HCEC 1CT (cell line): ENCODE data around the gene GSN.

Experiments
- DNase-seq: peaks from one replicate; pipeline ENCODE4 v3.0.0-alpha.2; 2017

Gene GSN

DNA sequence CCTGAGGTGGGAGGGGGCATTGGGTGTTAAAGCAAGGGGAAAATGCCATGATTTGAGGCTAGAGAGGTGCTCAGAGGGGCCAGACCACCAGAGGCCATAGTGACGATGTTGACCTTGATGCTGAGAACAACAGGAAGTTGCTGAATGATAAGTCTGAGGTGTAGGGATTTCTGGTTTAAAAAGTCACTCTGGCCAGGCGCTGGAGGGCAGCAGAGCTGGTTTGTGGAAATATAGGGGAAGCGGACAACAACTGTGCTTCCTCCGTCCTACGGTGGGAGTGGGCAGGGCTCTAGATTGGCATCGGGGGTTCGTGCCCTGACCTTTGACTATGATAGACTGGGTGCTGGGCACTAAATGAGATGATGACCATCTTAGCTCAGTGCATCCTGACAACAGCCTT lies 57.4 kb downstream of the GSN start:
- DNase-seq: no peak

DNA sequence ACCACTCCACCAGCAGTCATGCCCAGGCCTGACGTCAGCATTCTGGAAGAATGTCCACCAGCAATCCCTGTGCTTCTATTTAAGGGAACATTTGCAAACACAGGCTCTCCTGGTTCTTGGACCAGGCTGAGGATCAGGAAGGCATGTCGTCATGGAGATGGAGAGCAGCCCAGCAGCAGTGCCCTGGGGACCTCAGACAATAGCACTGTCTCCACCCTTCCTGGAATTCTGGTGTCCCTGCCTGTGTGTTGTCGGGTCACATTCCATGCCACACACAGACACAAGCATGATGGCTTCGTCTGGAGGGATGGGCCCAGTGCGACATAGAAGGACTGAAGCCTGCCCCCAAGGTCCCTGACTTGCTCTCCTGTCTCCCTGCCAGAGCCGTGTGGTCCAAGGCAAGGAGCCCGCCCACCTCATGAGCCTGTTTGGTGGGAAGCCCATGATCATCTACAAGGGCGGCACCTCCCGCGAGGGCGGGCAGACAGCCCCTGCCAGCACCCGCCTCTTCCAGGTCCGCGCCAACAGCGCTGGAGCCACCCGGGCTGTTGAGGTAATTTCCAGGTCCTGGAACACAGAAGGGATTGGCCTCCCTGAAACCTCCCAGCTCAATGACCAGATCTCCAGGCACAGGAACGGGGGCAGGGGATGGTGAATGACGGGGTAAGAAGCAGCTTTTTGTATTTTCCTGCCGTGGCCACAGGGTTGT lies 58.3 kb downstream of the GSN start:
- DNase-seq: no peak

DNA sequence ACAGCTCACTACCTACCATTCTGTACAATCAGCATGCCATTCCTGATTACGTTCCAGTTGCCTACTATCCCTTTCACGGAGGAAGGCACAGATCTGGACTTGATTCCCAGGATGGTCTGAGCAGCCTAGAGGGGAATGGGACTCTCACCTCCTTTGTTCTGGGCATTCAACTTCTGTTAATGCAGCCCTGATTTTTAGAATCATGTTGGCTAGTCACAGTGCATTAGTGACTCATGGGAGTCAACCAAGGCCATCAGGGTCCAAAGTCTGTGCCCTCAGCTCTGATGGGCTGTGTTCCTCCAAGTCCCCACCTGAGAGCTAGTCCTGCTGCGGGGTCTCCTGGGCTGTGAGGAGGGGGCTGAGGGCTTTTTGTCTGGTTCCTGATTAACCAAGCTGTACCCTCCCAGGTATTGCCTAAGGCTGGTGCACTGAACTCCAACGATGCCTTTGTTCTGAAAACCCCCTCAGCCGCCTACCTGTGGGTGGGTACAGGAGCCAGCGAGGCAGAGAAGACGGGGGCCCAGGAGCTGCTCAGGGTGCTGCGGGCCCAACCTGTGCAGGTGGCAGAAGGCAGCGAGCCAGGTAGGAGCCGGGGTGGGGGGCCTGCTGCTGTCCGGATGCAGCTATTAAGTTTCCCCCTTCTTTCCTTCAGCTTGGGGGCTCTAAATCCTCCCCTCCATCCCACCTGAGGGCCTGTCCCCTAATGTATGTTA lies 59.1 kb downstream of the GSN start:
- DNase-seq: no peak

DNA sequence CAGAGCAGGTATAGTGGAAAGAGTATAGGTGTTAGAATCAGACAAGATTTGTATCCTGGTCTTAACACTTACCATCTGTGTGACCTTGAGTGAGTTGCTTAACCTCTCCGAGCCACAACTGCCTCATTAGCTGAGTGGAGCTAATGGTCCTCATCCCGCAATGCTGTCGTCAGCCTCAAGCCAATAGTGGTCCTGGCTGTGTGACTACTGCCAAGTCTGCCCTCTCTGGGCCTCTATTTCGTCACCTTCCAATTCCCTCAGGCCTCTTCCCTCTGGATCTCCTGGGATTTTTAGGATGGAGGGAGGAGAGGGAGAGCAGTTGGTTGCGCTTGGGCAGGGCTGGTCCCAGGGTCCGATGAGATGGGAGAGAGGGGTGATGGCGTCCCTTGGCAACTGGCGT lies 60.5 kb downstream of the GSN start:
- no peak for DNase-seq

DNA sequence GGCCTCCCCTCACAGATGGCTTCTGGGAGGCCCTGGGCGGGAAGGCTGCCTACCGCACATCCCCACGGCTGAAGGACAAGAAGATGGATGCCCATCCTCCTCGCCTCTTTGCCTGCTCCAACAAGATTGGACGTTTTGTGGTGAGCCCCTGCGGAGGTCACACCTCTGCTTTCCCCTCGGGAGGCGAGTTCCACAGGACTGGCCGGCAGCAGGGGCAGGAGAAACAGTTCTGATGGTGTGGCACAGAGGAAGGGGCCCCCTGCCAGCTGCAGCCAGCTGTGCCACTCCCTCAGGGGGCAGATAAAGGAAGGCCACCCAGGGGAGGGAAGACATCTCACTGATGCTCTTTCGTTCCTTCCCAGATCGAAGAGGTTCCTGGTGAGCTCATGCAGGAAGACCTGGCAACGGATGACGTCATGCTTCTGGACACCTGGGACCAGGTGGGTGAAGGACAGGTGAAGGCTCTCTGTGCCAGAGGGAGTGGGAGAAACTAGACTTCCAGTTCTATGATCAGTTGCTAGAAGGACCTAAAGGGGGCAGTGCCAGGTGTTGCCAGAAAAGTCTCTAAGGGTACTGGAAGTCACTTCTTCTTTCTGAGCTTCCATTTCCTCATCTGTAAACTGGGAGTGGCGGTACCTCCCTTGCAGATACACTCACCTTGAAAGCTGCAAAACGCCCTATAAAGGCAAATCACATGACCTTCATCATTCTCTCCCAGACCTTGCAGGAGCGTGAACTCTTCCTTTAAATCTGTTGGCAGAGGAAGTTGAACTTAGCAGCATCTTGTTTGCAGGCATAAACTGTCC lies 61.1 kb downstream of the GSN start:
- no peak for DNase-seq

DNA sequence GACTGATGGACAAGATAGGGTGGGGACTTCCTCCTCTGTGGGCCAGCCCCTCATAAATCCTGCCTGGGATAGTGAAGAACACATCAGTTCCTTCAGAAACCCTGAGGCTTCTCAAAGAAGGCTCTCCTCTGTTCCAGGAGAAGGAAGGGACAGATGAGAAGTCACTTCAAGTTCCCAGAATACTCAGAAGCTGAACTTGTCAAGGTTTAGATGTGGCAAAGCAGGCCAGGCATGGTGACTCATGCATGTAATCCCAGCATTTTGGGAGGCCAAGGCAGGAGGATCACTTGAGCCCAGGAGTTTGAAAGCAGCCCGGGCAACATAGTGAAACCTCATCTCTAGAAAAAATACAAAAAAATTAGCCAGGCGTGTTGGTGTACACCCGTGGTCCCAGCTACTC lies 63.6 kb downstream of the GSN start:
- DNase-seq: no peak

DNA sequence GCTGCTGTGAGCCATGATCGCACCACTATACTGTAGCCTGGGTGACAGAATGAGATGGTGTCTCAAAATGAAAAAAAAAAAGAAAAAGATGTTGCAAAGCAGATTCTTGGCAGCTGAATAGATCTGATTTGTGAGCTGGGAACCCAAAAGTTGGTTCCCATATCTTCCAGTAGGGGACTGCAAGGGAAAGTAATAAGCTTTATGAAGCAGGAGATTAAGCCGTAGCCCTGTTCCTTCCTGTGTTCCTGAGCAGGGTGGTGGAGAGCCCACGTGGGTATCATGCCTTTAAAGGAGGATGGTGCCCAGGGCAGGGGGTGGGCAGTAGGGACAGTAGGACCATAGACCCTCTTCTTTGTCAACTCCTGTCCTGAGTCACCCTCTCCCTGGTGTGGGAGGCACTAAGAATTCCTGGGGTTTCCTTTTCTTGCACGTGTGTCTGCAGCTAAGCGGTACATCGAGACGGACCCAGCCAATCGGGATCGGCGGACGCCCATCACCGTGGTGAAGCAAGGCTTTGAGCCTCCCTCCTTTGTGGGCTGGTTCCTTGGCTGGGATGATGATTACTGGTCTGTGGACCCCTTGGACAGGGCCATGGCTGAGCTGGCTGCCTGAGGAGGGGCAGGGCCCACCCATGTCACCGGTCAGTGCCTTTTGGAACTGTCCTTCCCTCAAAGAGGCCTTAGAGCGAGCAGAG lies 64.2 kb downstream of the GSN start:
- DNase-seq: peak; percentile 61

DNA sequence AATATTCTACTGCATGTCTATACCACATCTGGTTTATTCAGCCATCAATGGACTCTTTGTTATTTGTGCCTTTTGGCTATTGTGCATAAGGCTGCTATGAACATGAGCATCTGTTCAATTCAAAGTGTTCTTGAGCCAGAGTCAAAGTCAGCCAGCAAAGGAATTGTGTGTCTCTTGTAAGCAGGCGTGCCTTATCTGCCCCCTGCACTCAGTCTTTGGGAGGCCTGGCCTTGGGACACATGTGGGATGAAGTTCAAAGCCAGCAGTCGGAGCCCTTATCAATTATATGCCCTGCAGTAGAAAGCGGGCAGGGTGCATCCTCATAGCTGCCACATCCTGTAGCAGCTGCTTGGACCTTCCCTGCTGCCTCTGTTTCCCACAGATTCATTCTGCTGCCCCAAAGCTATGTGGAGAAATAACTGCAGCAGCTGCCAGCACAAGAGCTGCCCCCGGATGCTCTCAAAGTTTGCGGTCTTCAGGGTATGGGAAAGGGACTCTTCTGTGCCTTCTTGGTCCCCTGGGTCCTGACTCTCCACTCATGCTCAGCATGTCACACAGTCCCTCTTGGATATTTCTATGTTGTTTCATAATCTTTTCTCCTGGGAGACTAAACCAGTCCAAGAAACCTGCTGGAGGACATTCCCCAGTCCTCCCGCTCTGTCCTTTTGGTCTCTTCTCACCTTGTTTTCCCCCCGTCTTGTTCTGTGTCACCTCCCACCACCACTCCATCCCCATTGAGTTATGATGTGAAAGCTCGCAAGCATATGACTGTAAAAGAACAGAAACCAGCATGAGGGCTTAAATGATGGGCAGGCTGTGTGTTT lies 66.2 kb downstream of the GSN start:
- no peak for DNase-seq

DNA sequence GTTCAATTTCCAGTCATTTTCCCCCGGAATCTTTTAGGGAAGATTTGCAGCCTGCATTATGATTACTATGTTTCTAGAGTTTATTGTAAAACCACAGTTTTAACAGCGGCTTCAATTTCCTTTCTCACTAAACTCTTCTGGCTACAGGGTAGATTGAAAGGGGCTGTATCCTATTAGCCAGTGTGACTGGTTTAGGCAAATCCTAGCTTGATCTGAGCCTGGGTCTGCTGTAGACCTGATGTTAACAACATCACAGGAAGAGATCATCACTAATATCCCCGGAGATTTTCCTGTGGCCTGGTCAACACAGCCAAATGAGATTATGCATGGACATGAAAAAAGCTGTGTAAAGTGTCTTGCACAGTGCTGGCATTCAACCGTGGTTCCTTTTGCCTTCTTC lies 68.7 kb downstream of the GSN start:
- no peak for DNase-seq

DNA sequence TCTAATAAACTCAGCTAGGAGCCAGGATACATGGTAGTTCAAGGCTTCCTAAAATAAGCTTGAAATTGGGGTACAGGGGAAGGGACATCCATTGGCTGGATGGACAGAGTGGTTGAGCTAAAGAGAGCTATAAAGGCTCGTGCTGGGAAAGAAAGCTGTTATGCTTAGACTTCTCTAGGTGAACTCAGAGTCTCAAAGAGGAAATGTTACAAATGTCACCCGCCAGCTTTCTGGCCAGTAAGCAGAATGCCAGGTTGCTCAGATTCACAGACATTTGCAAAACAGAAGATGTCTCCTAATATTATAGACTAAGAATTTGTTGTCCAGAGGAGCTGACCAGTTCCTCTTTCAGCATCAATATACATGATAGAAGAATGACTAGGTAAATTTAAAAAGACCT lies 71.5 kb downstream of the GSN start:
- DNase-seq: no peak

DNA sequence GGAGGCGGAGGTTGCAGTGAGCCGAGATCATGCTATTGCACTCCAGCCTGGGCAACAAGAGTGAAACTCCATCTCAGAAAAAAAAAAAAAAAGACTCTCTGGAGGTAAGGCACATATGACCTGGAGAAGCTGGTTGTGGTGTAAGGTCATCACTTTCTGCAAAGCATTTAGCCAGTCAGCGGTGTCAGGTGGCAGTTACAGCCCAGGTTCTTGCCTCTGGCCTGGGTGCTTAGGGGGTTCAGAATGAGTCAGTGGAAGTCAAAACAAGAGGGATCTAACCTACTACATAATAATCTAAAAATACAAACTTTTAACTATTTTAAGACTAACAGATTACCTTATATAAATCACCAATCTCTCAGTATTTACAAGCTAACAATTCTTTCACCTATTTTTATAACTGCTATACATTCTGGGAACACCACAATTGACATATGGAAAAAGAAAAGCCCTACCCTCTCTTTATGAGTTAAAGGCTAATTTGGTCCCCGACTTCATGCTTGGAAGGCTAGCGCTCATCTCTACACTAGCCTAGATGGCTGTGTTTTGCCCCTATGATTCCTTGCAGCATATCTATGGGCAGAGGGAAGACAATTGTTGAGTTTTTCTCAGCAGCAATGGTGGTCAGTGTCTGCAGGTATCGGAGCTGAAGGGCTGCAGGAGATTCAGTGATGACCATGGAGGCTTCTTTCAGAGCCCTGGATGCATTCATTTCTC lies 72.9 kb downstream of the GSN start:
- no peak for DNase-seq

DNA sequence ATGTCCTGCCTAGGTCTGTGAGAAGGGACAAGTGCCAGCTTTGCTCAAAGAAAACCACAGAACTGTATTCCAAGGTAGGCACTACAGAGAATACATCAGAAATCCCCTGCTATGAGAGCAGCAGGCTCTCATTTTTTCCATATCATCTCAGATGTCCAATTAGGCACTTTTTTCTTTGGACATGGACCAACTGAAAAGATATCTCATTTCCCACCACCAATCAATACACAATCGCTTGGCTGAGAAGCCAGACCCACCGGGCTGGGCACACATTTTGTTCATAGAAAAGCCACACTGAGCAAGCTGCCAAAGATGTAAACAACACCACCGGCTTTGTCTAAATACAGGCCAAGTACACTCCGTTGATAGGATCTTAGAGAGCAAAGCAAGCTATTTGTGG lies 76.2 kb downstream of the GSN start:
- no peak for DNase-seq

DNA sequence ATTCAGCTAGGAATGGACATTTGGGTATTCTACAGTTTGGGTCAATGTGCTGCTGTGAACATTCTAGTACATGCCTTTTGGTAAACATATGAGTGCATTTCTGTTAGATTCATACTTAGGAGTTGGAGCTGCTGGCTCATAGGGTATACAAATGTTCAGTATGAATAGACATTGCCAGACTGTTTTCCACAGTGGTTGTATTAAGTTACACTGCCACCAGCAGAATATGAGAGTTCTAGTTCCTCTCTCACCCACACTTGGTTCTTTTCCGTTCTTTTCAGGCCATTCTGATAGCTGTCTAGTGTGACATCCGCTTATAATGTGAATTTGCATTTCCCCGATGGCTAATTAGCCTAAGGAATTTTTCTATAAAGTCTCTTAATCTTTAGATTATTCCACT lies 77.1 kb downstream of the GSN start:
- no peak for DNase-seq

DNA sequence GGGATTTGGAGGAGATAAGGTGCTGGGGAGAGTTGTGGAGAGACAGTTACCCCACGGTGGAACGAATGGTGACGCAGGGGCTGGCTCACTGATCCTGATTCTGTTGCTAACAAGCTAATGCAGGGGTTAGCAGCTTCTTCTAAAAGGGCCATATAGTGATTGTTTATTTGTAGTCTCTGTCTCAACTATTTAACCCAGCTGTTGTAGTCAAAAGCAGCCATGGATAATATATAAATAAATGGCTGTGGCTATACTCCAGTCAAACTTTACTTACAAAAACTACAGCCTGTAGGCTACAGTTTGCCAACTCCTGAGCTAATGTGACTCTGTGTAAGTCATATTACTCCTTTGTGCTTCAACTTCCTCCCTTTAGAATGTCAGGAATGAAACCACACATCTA lies 80.3 kb downstream of the GSN start:
- no peak for DNase-seq

DNA sequence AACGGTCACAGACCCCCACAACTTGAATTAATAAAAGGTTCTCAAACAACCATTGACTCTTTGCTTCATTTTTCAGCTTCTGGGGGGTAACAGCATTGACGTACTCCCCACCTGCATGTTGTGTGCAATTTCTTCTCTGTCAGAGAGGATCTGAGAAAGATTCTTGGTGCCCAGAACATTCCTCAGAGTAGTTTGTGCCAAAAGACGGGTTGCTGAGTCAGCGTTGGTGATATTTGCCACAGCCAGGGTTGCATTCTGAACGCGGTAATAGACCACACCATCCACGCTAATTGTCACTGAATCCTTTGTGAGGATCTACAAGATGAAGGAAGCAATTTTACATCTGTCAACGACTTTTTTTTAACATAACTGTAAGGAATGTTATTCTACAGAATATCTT lies 81.0 kb downstream of the GSN start:
- DNase-seq: no peak

DNA sequence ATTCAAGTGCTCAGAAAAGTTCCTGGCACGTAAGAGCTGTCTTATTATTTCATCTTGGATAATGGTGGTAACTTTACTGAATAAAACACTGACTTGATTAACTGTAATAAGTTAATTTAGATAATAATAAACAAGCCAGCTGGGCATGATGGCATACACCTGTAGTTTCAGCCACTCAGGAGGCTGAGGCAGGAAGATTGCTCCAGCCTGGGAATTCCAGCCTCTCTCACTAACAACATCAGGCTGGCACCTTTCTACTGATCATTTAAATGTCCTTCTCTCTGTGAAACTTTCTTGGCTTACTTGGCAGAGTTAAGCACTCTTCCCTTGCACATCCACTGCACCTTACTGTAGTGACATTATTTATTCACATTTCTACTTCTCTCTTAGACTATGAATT lies 82.1 kb downstream of the GSN start:
- no peak for DNase-seq

DNA sequence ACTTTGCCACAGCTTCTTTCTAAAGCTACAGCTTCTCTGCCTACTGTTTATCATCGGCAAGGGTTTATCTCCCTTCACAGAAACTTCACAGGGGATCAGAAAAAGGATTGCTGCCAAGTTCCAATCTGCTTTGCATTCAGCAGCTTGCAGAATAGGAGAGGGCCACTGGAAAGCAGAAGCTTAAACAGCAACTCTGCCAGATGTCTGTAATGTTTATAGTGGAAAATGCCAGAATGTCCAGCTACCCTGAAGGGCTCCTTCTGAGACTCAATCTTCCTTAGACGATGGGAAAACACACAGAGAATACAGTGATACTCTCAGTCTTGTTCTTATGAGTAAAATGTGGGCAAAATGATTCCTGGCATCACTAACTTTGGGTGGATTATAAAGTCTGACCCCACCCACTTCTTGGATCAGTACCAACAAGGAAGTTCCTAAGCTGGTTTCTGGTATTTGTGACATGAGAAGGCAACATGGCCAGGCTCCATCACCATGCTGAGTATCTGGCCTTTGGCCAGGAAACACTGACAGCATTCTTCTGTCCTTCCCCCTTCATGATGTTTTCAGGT lies 83.1 kb downstream of the GSN start:
- peak; percentile 79 for DNase-seq

DNA sequence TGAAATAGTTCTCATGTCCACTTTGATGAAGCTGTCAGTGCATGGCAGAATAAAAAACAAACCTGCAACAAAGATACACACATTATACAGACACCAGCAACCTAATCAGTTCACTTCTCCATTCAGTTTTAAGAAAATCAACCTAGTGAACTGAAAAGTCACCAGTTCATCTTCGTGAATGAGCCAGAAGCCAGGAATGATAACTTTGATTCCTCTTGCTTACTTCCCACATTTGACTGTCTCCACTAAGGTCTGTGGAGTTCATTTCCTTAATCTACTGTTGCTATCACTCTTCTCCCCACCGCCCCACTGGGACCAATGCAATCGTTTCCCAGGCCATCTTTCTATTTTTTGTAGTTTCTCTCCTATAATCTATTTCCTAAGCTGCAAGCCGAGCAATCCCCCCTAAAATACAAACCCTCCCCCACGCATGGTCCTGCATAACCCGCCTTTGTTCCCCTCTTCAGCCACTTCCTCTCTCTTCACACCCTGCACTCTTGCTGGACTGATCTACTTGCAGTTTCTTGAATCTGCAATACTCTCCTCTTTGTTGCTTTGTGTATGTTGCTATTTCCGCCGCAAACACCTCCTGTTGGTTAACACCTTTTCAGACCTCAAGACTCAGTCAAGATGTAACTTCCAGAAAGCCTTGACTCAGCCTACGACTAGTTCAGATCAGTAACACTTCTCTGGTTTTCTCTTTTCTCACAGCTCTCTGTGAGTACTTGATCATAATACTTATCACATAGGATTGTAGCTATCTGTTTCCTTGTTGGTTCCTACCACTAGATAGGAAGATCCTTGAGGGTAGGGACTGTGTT lies 85.5 kb downstream of the GSN start:
- DNase-seq: no peak

DNA sequence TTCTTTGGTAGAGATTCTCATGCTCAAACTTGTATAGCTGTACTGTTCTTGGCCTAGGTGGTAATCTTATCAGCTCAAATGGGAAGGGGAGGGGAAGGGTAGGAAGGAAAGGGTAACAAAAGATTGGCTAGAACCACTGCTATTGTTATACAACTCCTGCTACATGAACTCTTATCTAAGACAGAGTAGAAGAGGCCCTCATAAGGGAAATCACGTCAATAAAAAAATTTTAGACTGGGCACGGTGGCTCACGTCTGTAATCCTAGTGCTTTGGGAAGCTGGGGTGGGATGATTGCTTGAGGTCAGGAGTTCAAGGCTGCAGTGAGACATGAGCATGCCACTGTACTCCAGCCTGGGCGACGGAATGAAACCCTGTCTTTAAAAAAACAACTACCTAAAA lies 86.2 kb downstream of the GSN start:
- DNase-seq: no peak

DNA sequence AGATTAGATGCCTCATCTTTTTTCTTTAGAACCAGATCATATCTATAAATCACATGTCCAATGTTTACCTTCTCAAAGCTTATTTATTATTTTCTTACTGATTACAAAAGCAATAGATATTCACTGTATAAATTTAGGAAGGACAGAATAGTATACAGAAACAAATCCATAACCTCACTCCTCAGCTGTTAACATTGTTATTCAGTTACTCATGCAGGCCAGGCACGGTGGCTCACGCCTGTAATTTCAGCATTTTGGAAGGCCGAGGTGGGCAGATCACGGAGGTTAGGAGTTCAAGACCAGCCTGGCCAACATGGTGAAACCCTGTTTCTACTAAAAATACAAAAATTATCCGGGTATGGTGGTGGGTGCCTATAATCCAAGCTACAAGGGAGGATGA lies 86.8 kb downstream of the GSN start:
- DNase-seq: peak; percentile 76

DNA sequence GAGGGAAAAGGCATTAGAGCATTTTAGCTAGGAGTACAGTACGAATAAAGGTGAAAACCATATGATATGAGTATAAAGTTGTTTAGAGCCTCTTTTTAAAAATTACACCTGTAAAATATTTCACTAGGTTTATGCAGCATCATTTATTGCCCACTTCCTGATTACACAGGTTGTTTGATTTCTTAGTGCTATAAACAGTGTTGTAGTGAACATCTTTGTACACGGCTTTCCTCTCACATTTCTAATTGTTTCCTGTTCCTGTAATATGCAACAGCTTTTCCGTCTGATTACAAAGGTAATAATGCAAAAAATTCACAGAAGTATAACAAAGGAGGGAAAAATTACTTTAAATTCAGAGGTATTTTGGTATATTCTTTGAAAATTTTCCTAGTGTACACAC lies 89.0 kb downstream of the GSN start:
- no peak for DNase-seq
